AG04450 (cell line): Measurements from ENCODE around the gene EPSTI1. TPM values are rescaled to one million over a fixed set of nuclear protein-coding genes. Genes with fewer than 3 reads are reported as not detected.

Experiments used
- CTCF ChIA-PET: fragments of 300-600, 350-600 bp; formaldehyde crosslinking; extraction: SDS; loops from one replicate; lab custom pipeline; 2022; ENCODE audit warnings: antibody characterized with exemption, inconsistent platforms; lab: Charles Lee
- POLR2A ChIA-PET: fragments of 350-600 bp; formaldehyde crosslinking; extraction: SDS; loops from one replicate; lab custom pipeline; 2021; ENCODE audit warnings: antibody characterized with exemption, inconsistent platforms; lab: Yijun Ruan, JAX
- DNase-seq: peaks from one replicate; pipeline ENCODE4 v3.0.0-alpha.2; 2011; ENCODE audit warnings: low read depth, low spot score
- H3K27ac ChIP-seq: one replicate; pipeline ENCODE4 v1.5.1; 2012; ENCODE audit warnings: low read depth, low read length, control low read depth
- H3K27me3 ChIP-seq: one replicate; pipeline ENCODE4 v1.6.0; 2012; ENCODE audit warnings: low read length; ENCODE audit not compliant: control insufficient read depth, insufficient read depth
- H3K4me3 ChIP-seq: 2 replicates; pipeline ENCODE4 v1.5.1; 2011; ENCODE audit warnings: mild to moderate bottlenecking, low read depth, low read length, control low read depth
- H3K9me3 ChIP-seq: 2 replicates; pipeline ENCODE4 v1.5.1; 2012; ENCODE audit warnings: low read length; ENCODE audit not compliant: control insufficient read depth, insufficient read depth
- CTCF ChIP-seq: IDR thresholded peaks from 2 replicates; pipeline ENCODE4 v1.5.1; 2011; ENCODE audit warnings: low read depth, low read length, control low read depth, inconsistent platforms
- polyA plus RNA-seq: library from polyadenylated mRNA; depleted of rRNA; stranded (reverse); fragments of >200 nt; gene quantifications from 2 replicates; pipeline ENCODE4 v1.2.3, GENCODE V29; 2011; rRNA removed

The EPSTI1 gene
- polyA plus RNA-seq, 1 experiment, result 6.0 TPM

GRCh38 chr13:42836930-42837690 is 154.9 kb downstream of the EPSTI1 start:
- Histone ChIP-seq H3K9me3 (no peaks in the 10 kb centered on the region), H3K27me3 (peaks cover 4% of the 10 kb centered on the region), H3K4me3 (no peak overlapping the region), H3K27ac (peak overlapping the region; percentile 24)
- peak; percentile 46 for TF ChIP-seq CTCF
- CTCF ChIA-PET, result interaction anchor here (0.8 kb wide), 2 partner anchors 12 to 28 kb away, joined by 4 to 5 read pairs; no protein-coding TSS in a partner anchor
- POLR2A ChIA-PET, result interaction anchor here (0.6 to 0.9 kb wide), 2 partner anchors 90 to 322 kb away, joined by 4 to 8 read pairs; no protein-coding TSS in a partner anchor
- DNase-seq, result no peak

Other genes starting within 250 kb of the EPSTI1 start
- 0.02 TPM in 2 replicates for gene FAM216B, start 210.7 kb downstream of the EPSTI1 start, polyA plus RNA-seq
- 45.3 and 48.6 TPM in 2 replicates for gene DNAJC15, start 31.3 kb upstream of the EPSTI1 start, polyA plus RNA-seq